H1 (cell line): ENCODE data around the gene NR2F1. TPM values are rescaled to one million over a fixed set of nuclear protein-coding genes. Genes with fewer than 3 reads are reported as not detected.
A peak's percentile ranks its signal among the peaks of the same experiment; 100 is the strongest.

Experiments
- CTCF ChIA-PET: fragments of 300-600 bp; sonication (Branson Sonifier 250); formaldehyde crosslinking; loops from one replicate; lab custom pipeline; 2021; ENCODE audit not compliant: partially characterized antibody; lab: Charles Lee
- POLR2A ChIA-PET: fragments of 300-600 bp; sonication (Branson Sonifier 250); formaldehyde crosslinking; loops from one replicate; lab custom pipeline; 2021; ENCODE audit warnings: inconsistent platforms; ENCODE audit not compliant: partially characterized antibody; lab: Charles Lee
- DNase-seq, 2 experiments: peaks; one replicate each; pipeline versions ENCODE4 v3.0.0 to v3.0.0-alpha.2; 2010 to 2022; ENCODE audit warnings: low spot score in 2 of 2, low read depth in 1 of 2, mixed read lengths in 1 of 2
- FAIRE-seq: peaks from 2 replicates; lab custom pipeline; 2011; peaks lifted over from hg19 to GRCh38; lab: Jason Lieb, UNC
- H2AFZ ChIP-seq: 2 replicates; pipeline ENCODE4 v1.8.1; 2012; ENCODE audit warnings: low read length, inconsistent platforms
- H2AK5ac ChIP-seq: 2 replicates; pipeline ENCODE4 v1.6.1; 2013; ENCODE audit warnings: low read depth, low read length
- H2BK120ac ChIP-seq: replicated peaks from 2 replicates; pipeline ENCODE3; 2013; ENCODE audit warnings: low read depth, low read length, inconsistent platforms
- H2BK12ac ChIP-seq: 2 replicates; pipeline ENCODE4 v1.6.1; 2013; ENCODE audit warnings: low read depth, low read length
- H2BK15ac ChIP-seq: 2 replicates; pipeline ENCODE4 v1.6.1; 2013; ENCODE audit warnings: low read length
- H2BK20ac ChIP-seq: 2 replicates; pipeline ENCODE4 v1.6.1; 2013; ENCODE audit warnings: low read length
- H2BK5ac ChIP-seq: 2 replicates; pipeline ENCODE4 v1.6.1; 2013; ENCODE audit warnings: low read depth, low read length
- H3K14ac ChIP-seq: 2 replicates; pipeline ENCODE4 v1.6.1; 2013; ENCODE audit warnings: inconsistent platforms; ENCODE audit not compliant: insufficient read length
- H3K18ac ChIP-seq: 2 replicates; pipeline ENCODE4 v1.6.1; 2013; ENCODE audit warnings: low read length; ENCODE audit errors: extremely low read depth
- H3K23ac ChIP-seq: 2 replicates; pipeline ENCODE4 v1.6.1; 2013; ENCODE audit warnings: inconsistent platforms; ENCODE audit not compliant: insufficient read length
- H3K23me2 ChIP-seq: 2 replicates; pipeline ENCODE4 v1.6.1; 2013; ENCODE audit warnings: low read depth, low read length
- H3K27ac ChIP-seq: 2 replicates; pipeline ENCODE4 v1.6.1; 2011; ENCODE audit warnings: low read depth, low read length, inconsistent platforms
- H3K27me3 ChIP-seq, 4 experiments: replicated peaks in 1 of 4; 1 replicate in 1 of 4; 2 replicates in 3 of 4; pipeline versions ENCODE4 v1.6.1 to v1.8.1; 2011 to 2013; ENCODE audit warnings: low read length in 3 of 4, mild to moderate bottlenecking in 3 of 4, inconsistent platforms in 2 of 4, mixed read lengths in 2 of 4, moderate library complexity in 1 of 4; ENCODE audit not compliant: control insufficient read depth in 3 of 4, insufficient read depth in 3 of 4; ENCODE audit errors: extremely low read depth in 1 of 4
- H3K36me3 ChIP-seq, 4 experiments: 2 replicates each; pipeline versions ENCODE4 v1.6.1 to v1.8.1; 2011 to 2013; ENCODE audit warnings: mild to moderate bottlenecking in 4 of 4, low read length in 3 of 4, moderate library complexity in 2 of 4, control low read depth in 1 of 4, inconsistent platforms in 1 of 4; ENCODE audit not compliant: insufficient read depth in 4 of 4, control insufficient read depth in 2 of 4
- H3K4ac ChIP-seq: replicated peaks from 2 replicates; pipeline ENCODE3; 2013; ENCODE audit warnings: low read length, low read depth, mixed read lengths, inconsistent platforms; ENCODE audit not compliant: insufficient read length
- H3K4me1 ChIP-seq, 4 experiments: replicated peaks in 1 of 4; 1 replicate in 1 of 4; 2 replicates in 3 of 4; pipeline versions ENCODE4 v1.6.1 to v1.8.1; 2011 to 2013; ENCODE audit warnings: low read length in 3 of 4, inconsistent platforms in 2 of 4, mixed read lengths in 1 of 4; ENCODE audit not compliant: insufficient read depth in 4 of 4, control insufficient read depth in 3 of 4
- H3K4me2 ChIP-seq, 2 experiments: 2 replicates each; pipeline versions ENCODE4 v1.6.1 to v1.8.1; 2011 to 2013; ENCODE audit warnings: low read depth in 2 of 2, low read length in 2 of 2, control low read depth in 1 of 2, inconsistent platforms in 1 of 2, mild to moderate bottlenecking in 1 of 2; ENCODE audit not compliant: insufficient read depth in 1 of 2
- H3K4me3 ChIP-seq, 4 experiments: fragments of 200-600, 300-600 bp in 1 of 4; sonication (generic), shearing (Covaris generic), sonication (Bioruptor Twin) in 1 of 4; 2 replicates each; pipeline versions ENCODE4 v1.5.1 to v1.8.1; 2011 to 2016; ENCODE audit warnings: low read length in 4 of 4, low read depth in 3 of 4, control low read depth in 2 of 4, inconsistent platforms in 2 of 4, mild to moderate bottlenecking in 2 of 4, mixed read lengths in 1 of 4, moderate library complexity in 1 of 4; ENCODE audit not compliant: insufficient read depth in 2 of 4; ENCODE audit errors: extremely low read depth in 1 of 4
- H3K56ac ChIP-seq: replicated peaks from 2 replicates; pipeline ENCODE3; 2013; ENCODE audit warnings: low read depth, mild to moderate bottlenecking, mixed read lengths, low read length, inconsistent platforms; ENCODE audit not compliant: insufficient read length
- H3K79me1 ChIP-seq: 2 replicates; pipeline ENCODE4 v1.6.1; 2013; ENCODE audit warnings: low read depth, low read length, control low read depth
- H3K79me2 ChIP-seq, 2 experiments: 2 replicates each; pipeline versions ENCODE4 v1.6.1 to v1.8.1; 2012 to 2013; ENCODE audit warnings: low read length in 2 of 2, mild to moderate bottlenecking in 2 of 2, inconsistent platforms in 1 of 2; ENCODE audit not compliant: insufficient read depth in 2 of 2, control insufficient read depth in 1 of 2
- H3K9ac ChIP-seq, 4 experiments: replicated peaks in 1 of 4; 1 replicate in 1 of 4; 2 replicates in 3 of 4; pipeline versions ENCODE4 v1.6.1 to v1.8.1; 2011 to 2013; ENCODE audit warnings: low read depth in 3 of 4, low read length in 3 of 4, control low read depth in 2 of 4, mild to moderate bottlenecking in 2 of 4, moderate library complexity in 2 of 4, inconsistent platforms in 1 of 4; ENCODE audit errors: extremely low read depth in 1 of 4
- H3K9me3 ChIP-seq, 2 experiments: 2 replicates each; pipeline versions ENCODE4 v1.6.1 to v1.8.1; 2012 to 2013; ENCODE audit warnings: mild to moderate bottlenecking in 2 of 2, moderate library complexity in 2 of 2, control low read depth in 1 of 2, inconsistent platforms in 1 of 2, low read depth in 1 of 2, low read length in 1 of 2, mixed read lengths in 1 of 2; ENCODE audit not compliant: insufficient read depth in 2 of 2
- H4K20me1 ChIP-seq, 2 experiments: replicated peaks in 1 of 2; 2 replicates each; pipeline versions ENCODE3 to v1.8.1; 2011 to 2013; ENCODE audit warnings: inconsistent platforms in 2 of 2, low read length in 2 of 2, mild to moderate bottlenecking in 1 of 2; ENCODE audit not compliant: insufficient read depth in 2 of 2, control insufficient read depth in 1 of 2
- H4K5ac ChIP-seq: 2 replicates; pipeline ENCODE4 v1.6.1; 2013; ENCODE audit warnings: low read length, low read depth, mixed read lengths, inconsistent platforms; ENCODE audit not compliant: insufficient read length
- H4K8ac ChIP-seq: 2 replicates; pipeline ENCODE4 v1.8.0; 2013; ENCODE audit warnings: mild to moderate bottlenecking, moderate library complexity, low read length, inconsistent platforms; ENCODE audit not compliant: insufficient read depth; ENCODE audit errors: extremely low read depth
- H4K91ac ChIP-seq: replicated peaks from 2 replicates; pipeline ENCODE3; 2013; ENCODE audit warnings: low read length, mixed read lengths, inconsistent platforms; ENCODE audit not compliant: insufficient read length
- CHD2 ChIP-seq: IDR thresholded peaks from 2 replicates; pipeline ENCODE4 v1.6.1; 2012; ENCODE audit warnings: low read length, improper control_type of control experiment
- SUZ12 ChIP-seq: fragments of 200-600 bp; sonication (generic); IDR thresholded peaks from 2 replicates; pipeline ENCODE4 v1.6.1; 2012; ENCODE audit warnings: mild to moderate bottlenecking, inconsistent platforms, low read length, moderate library complexity, mixed read lengths
- WGBS, 2 experiments: shearing (Covaris generic) in 1 of 2; methylation state at CpG; one replicate each; pipeline versions ENCODE4 v1.1.6 to v1.1.7; 2013 to 2015; ENCODE audit warnings: low lambda C conversion rate in 2 of 2, mixed read lengths in 2 of 2, inconsistent platforms in 1 of 2, low coverage in 1 of 2, missing lambda C conversion rate in 1 of 2; ENCODE audit not compliant: insufficient replicate concordance in 2 of 2, insufficient coverage in 1 of 2, insufficient read length in 1 of 2; ENCODE audit errors: extremely low coverage in 1 of 2, missing lambda C conversion rate in 1 of 2; 5-methylcytosine and 5-hydroxymethylcytosine counted together
- polyA plus RNA-seq, 7 experiments: library from polyadenylated mRNA; depleted of rRNA in 3 of 7; stranded (reverse) in 5 of 7; unstranded in 2 of 7; fragments of >200 nt in 5 of 7; fragments of 200-250 nt in 2 of 7; gene quantifications; 1 replicate in 5 of 7; 2 replicates in 1 of 7; 4 replicates in 1 of 7; pipeline versions ENCODE4 v1.2.1 to v1.2.3, GENCODE V29; 2011 to 2013; ENCODE audit warnings: missing spikeins in 2 of 7, mixed read lengths in 2 of 7
- total RNA-seq: library from RNA; stranded (reverse); fragmentation: NEBNext Ultra II Directional; extraction: Animal tissue kit (Norgen Biotek cat#: 25700); gene quantifications from 2 replicates; pipeline ENCODE4 v1.2.1, GENCODE V29; 2021

The NR2F1 gene
- total and polyA plus RNA-seq, 2 of the 8 experiments (the other 6 are each of a cell fraction or from before 2014, with no cell fraction given) = not detected

DNA sequence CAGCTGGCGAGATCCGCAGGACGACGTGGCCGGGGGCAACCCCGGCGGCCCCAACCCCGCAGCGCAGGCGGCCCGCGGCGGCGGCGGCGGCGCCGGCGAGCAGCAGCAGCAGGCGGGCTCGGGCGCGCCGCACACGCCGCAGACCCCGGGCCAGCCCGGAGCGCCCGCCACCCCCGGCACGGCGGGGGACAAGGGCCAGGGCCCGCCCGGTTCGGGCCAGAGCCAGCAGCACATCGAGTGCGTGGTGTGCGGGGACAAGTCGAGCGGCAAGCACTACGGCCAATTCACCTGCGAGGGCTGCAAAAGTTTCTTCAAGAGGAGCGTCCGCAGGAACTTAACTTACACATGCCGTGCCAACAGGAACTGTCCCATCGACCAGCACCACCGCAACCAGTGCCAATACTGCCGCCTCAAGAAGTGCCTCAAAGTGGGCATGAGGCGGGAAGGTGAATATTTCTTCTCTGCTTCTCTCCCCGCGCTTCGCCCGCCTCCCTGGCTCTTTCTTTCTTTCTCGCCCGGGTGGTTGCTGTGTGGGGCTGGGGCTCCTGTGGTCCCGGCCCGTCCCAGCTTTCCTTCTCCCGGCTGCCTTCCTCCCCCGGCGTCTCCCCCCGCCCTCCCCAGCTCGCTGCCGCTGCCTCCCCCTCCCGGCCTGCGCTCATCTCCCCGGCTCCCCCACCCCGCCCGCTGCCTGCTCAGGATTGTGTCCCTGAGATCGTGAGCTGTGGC, 2.2 kb downstream of the NR2F1 start:
- Histone ChIP-seq H3K9ac (no peak overlapping the region), H3K4ac (no peak overlapping the region), H4K91ac (no peak overlapping the region), H3K4me1 (peaks cover 0 to 28% (median 19%) of the 10 kb centered on the region in 4 experiments; a peak in 5 of 7 replicates), H2BK12ac (no peak overlapping the region), H3K14ac (no peak overlapping the region), H2BK120ac (no peak overlapping the region), H4K8ac (no peak overlapping the region; the same call in 1 of the 2 replicates), H3K18ac (no peak overlapping the region; the same call in 1 of the 2 replicates), H2BK5ac (no peak overlapping the region), H2BK15ac (no peak overlapping the region), H3K56ac (no peak overlapping the region), H3K9me3 (no peaks in the 10 kb centered on the region), H3K27ac (no peak overlapping the region), H2AFZ (no peak overlapping the region; the same call in 1 of the 2 replicates), H3K23ac (no peak overlapping the region), H3K23me2 (peaks cover 8% of the 10 kb centered on the region; the same call in 1 of the 2 replicates), H3K79me2 (no peaks in the 10 kb centered on the region), H3K79me1 (no peaks in the 10 kb centered on the region), H2AK5ac (no peak overlapping the region), H3K4me3 (peak overlapping the region in 3 of 4 experiments; percentile 19 to 50 (median 28); a peak in 5 of 8 replicates), H4K20me1 (peaks cover 7 to 26% of the 10 kb centered on the region in 2 experiments), H3K36me3 (peaks cover 0 to 9% (median 0%) of the 10 kb centered on the region in 4 experiments; a peak in 1 of 8 replicates), H3K4me2 (peak overlapping the region; percentile 73 to 79), H3K27me3 (peaks cover 71 to 97% (median 84%) of the 10 kb centered on the region in 4 experiments), H4K5ac (no peak overlapping the region), H2BK20ac (no peak overlapping the region)
- no peak for DNase-seq
- WGBS, 2 experiments = 2% methylated on average over 24 of the region's 70 CpGs; no CpG with 5 or more reads in 1 of the 2 experiments
- ChIA-PET POLR2A (no interaction called here), CTCF (interaction anchor here (0.6 to 3.8 kb wide), 9 partner anchors 9 to 216 kb away, joined by 3 to 32 read pairs (median 4); no protein-coding TSS in a partner anchor)
- FAIRE-seq = no peak
- TF ChIP-seq CHD2 = no peak
- TF ChIP-seq SUZ12 = peak; percentile 83
